HEK293 (cell line): Measurements from ENCODE around the gene CACNB4.

Experiments used
- CTCF ChIA-PET: fragments of 350-600 bp; formaldehyde crosslinking; extraction: SDS; loops from one replicate; lab custom pipeline; 2021; ENCODE audit warnings: antibody characterized with exemption; lab: Yijun Ruan, JAX
- POLR2A ChIA-PET: fragments of 300-600 bp; formaldehyde crosslinking; extraction: SDS; loops from one replicate; lab custom pipeline; 2020; ENCODE audit warnings: antibody characterized with exemption, inconsistent platforms; lab: Yijun Ruan, JAX
- H3K27ac ChIP-seq: fragments of 200-500 bp; sonication (Bioruptor generic); 2 replicates; pipeline ENCODE4 v1.5.1; 2014; ENCODE audit warnings: low read depth, low read length, control low read depth, inconsistent platforms; ENCODE audit errors: extremely low read depth
- H3K36me3 ChIP-seq, 2 experiments: fragments of 200-500 bp in 1 of 2; sonication (Bioruptor generic) in 1 of 2; 1 replicate in 1 of 2; 2 replicates in 1 of 2; pipeline ENCODE4 v1.5.1; 2014 to 2017; ENCODE audit warnings: inconsistent platforms in 2 of 2, low read length in 2 of 2; ENCODE audit not compliant: control insufficient read depth in 2 of 2, insufficient read depth in 1 of 2
- H3K4me1 ChIP-seq: fragments of 200-500 bp; sonication (Bioruptor generic); 2 replicates; pipeline ENCODE4 v1.5.1; 2014; ENCODE audit warnings: mild to moderate bottlenecking, low read length, inconsistent platforms; ENCODE audit not compliant: control insufficient read depth, insufficient read depth
- H3K4me3 ChIP-seq: 2 replicates; pipeline ENCODE4 v1.5.1; 2011; ENCODE audit warnings: low read depth, mild to moderate bottlenecking, control low read depth, low read length, moderate library complexity
- H3K9me3 ChIP-seq: fragments of 200-500 bp; sonication (Bioruptor generic); 2 replicates; pipeline ENCODE4 v1.5.1; 2014; ENCODE audit warnings: low read depth, low read length, inconsistent platforms; ENCODE audit not compliant: control insufficient read depth, insufficient read depth
- MYNN ChIP-seq: fragments of 450-650 bp; formaldehyde crosslinking; IDR thresholded peaks from 2 replicates; pipeline ENCODE4 v1.5.1; 2016; ENCODE audit warnings: missing biosample characterization, missing genetic modification characterization, borderline replicate concordance
- SP2 ChIP-seq: fragments of 450-650 bp; formaldehyde crosslinking; IDR thresholded peaks from 2 replicates; pipeline ENCODE4 v1.5.1; 2016; ENCODE audit warnings: missing biosample characterization, missing genetic modification characterization
- TRIM28 ChIP-seq: IDR thresholded peaks from 2 replicates; pipeline ENCODE4 v1.6.1; 2011; ENCODE audit warnings: low read length, control low read depth, borderline replicate concordance
- ZNF146 ChIP-seq: fragments of 450-650 bp; formaldehyde crosslinking; IDR thresholded peaks from 2 replicates; pipeline ENCODE4 v1.5.1; 2016; ENCODE audit warnings: missing biosample characterization, missing genetic modification characterization
- ZNF169 ChIP-seq: fragments of 450-650 bp; formaldehyde crosslinking; IDR thresholded peaks from 2 replicates; pipeline ENCODE4 v1.5.1; 2016; ENCODE audit warnings: missing biosample characterization, missing genetic modification characterization
- ZNF214 ChIP-seq: fragments of 450-650 bp; formaldehyde crosslinking; IDR thresholded peaks from 2 replicates; pipeline ENCODE4 v1.5.1; 2017; ENCODE audit warnings: missing biosample characterization, mild to moderate bottlenecking, missing genetic modification characterization, borderline replicate concordance
- ZNF266 ChIP-seq: fragments of 450-650 bp; formaldehyde crosslinking; IDR thresholded peaks from 2 replicates; pipeline ENCODE4 v1.5.1; 2016; ENCODE audit warnings: missing biosample characterization, missing genetic modification characterization, low read depth
- ZNF274 ChIP-seq, 2 experiments: fragments of 200-500 bp in 1 of 2; fragments of 450-650 bp in 1 of 2; sonication (Bioruptor generic) in 1 of 2; formaldehyde crosslinking in 1 of 2; IDR thresholded peaks; 2 replicates each; pipeline versions ENCODE4 v1.5.1 to v1.6.1; 2014 to 2016; ENCODE audit warnings: borderline replicate concordance in 1 of 2, inconsistent platforms in 1 of 2, low read length in 1 of 2, missing biosample characterization in 1 of 2, missing genetic modification characterization in 1 of 2
- ZNF341 ChIP-seq: fragments of 450-650 bp; formaldehyde crosslinking; IDR thresholded peaks from 2 replicates; pipeline ENCODE4; 2016; ENCODE audit warnings: low read depth, missing biosample characterization, missing genetic modification characterization
- ZNF561 ChIP-seq: fragments of 450-650 bp; IDR thresholded peaks from 2 replicates; pipeline ENCODE4 v1.5.1; 2018; ENCODE audit warnings: missing biosample characterization, missing genetic modification characterization, borderline replicate concordance
- ZNF596 ChIP-seq: fragments of 450-650 bp; IDR thresholded peaks from 2 replicates; pipeline ENCODE4 v1.5.0; 2018; ENCODE audit warnings: missing biosample characterization, mild to moderate bottlenecking, missing genetic modification characterization, moderate library complexity
- ZNF626 ChIP-seq: fragments of 450-650 bp; sonication (Bioruptor Pico); formaldehyde crosslinking; IDR thresholded peaks from 2 replicates; pipeline ENCODE4 v1.5.1; 2018; ENCODE audit warnings: missing biosample characterization, missing genetic modification characterization, inconsistent platforms
- ZNF658 ChIP-seq: fragments of 450-650 bp; formaldehyde crosslinking; IDR thresholded peaks from 2 replicates; pipeline ENCODE4; 2016; ENCODE audit warnings: missing biosample characterization, missing genetic modification characterization
- ZNF664 ChIP-seq: fragments of 450-650 bp; formaldehyde crosslinking; IDR thresholded peaks from 2 replicates; pipeline ENCODE4 v1.5.1; 2016; ENCODE audit warnings: missing biosample characterization, missing genetic modification characterization
- TF ChIP-seq, protein P1 (sequence below): fragments of 450-650 bp; formaldehyde crosslinking; IDR thresholded peaks from 2 replicates; pipeline ENCODE4 v1.5.1; 2016; ENCODE audit warnings: missing biosample characterization, missing genetic modification characterization
- TF ChIP-seq, protein P2 (sequence below): fragments of 450-650 bp; formaldehyde crosslinking; IDR thresholded peaks from 2 replicates; pipeline ENCODE4 v1.5.1; 2016; ENCODE audit warnings: missing biosample characterization, missing genetic modification characterization

The CACNB4 gene

GRCh38 chr2:151975460-151976414 is 123.1 kb downstream of the CACNB4 start:
- H3K4me1 ChIP-seq = peaks cover 3% of the 10 kb centered on the region; the same call in 1 of the 2 replicates
- no peak for TF ChIP-seq ZNF664 (tag by site-specific recombination)
- ChIA-PET POLR2A (no interaction called here), CTCF (interaction anchor here (0.8 kb wide), 1 partner anchor 23 kb away, joined by 4 read pairs; no protein-coding TSS in a partner anchor)
- H3K9me3 ChIP-seq = no peaks in the 10 kb centered on the region
- no peak overlapping the region for H3K4me3 ChIP-seq
- H3K36me3 ChIP-seq = no peaks in the 10 kb centered on the region
- no peak overlapping the region for H3K27ac ChIP-seq

DNA sequence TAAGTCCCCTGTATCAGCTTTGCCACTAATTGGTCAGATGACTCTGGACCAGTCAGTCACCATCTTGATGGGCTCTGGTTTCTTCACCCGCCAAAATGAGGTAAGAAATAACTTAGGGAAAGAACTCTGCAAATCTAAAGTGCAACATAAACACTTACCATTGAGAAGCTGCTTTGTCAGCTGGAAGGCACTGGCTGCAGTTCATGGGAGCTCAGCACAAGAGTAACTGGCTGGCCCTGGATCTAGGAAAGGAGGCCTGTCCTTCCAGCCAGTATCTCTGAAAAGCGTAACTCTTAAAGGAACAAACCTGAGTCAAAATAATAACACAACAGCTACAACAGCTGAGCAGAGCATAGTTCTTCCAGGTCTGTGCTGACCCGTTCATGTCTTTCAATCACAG is 123.9 kb downstream of the CACNB4 start:
- ChIA-PET POLR2A (no interaction called here), CTCF (interaction anchor here (0.6 to 1.9 kb wide), 4 partner anchors 17 to 661 kb away, joined by 3 to 8 read pairs (median 3); no protein-coding TSS in a partner anchor)
- Histone ChIP-seq H3K9me3 (no peaks in the 10 kb centered on the region), H3K4me3 (no peak overlapping the region), H3K27ac (no peak overlapping the region), H3K36me3 (no peaks in the 10 kb centered on the region), H3K4me1 (peaks cover 3% of the 10 kb centered on the region; the same call in 1 of the 2 replicates)
- no peak for TF ChIP-seq ZNF658 (tag by site-specific recombination)
- TF ChIP-seq TRIM28 = peak; percentile 19; the same call in 1 of the 2 replicates

DNA sequence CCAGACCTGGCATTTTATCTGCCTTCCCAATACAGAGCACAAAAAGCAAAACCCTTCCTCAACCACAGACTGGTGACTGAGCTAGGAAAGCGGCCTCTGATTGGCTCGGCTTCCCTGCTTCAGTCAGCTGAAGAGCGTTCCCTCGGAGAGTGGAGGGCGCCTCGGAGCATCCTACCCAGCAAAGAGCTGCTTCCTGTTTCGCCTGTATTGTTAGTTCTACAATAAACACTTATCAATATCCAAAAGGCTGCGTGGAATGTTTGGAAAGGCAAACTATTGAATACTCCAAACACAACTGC is 125.0 kb downstream of the CACNB4 start:
- 0 out of 2 replicates have a peak, but pooled peaks have one; percentile 13 for TF ChIP-seq ZNF561 (tag by site-specific recombination)
- no peak for TF ChIP-seq MYNN
- Histone ChIP-seq H3K27ac (no peak overlapping the region), H3K9me3 (no peaks in the 10 kb centered on the region), H3K36me3 (no peaks in the 10 kb centered on the region), H3K4me3 (no peak overlapping the region), H3K4me1 (peaks cover 3% of the 10 kb centered on the region; the same call in 1 of the 2 replicates)
- POLR2A ChIA-PET = no interaction called here
- CTCF ChIA-PET = interaction anchor here (0.5 to 2.3 kb wide), 4 partner anchors 25 to 1029 kb away, joined by 3 to 11 read pairs (median 6); no protein-coding TSS in a partner anchor

- Histone ChIP-seq H3K27ac (no peak overlapping the region), H3K9me3 (no peaks in the 10 kb centered on the region), H3K36me3 (no peaks in the 10 kb centered on the region), H3K4me1 (peaks cover 3% of the 10 kb centered on the region; the same call in 1 of the 2 replicates), H3K4me3 (no peak overlapping the region)
- CTCF ChIA-PET = interaction anchor here (0.5 to 2.3 kb wide), 6 partner anchors 12 to 1028 kb away, joined by 3 to 11 read pairs (median 4); no protein-coding TSS in a partner anchor
- POLR2A ChIA-PET = no interaction called here
- TF ChIP-seq ZNF626 (tag by site-specific recombination) (no peak), ZNF274 (IDR thresholded peaks at IDR 0.05; ENCODE audit: low read length) (no peak), ZNF274 (tag by site-specific recombination; IDR thresholded peaks at IDR 0.05; ENCODE audit: borderline replicate concordance) (no peak), ZNF214 (tag by site-specific recombination) (no peak), ZNF341 (tag by site-specific recombination) (no peak), ZNF146 (tag by site-specific recombination) (no peak), SP2 (no peak), ZNF596 (no peak), ZNF169 (no peak), ZNF266 (no peak)
- TF ChIP-seq, protein P1, sequence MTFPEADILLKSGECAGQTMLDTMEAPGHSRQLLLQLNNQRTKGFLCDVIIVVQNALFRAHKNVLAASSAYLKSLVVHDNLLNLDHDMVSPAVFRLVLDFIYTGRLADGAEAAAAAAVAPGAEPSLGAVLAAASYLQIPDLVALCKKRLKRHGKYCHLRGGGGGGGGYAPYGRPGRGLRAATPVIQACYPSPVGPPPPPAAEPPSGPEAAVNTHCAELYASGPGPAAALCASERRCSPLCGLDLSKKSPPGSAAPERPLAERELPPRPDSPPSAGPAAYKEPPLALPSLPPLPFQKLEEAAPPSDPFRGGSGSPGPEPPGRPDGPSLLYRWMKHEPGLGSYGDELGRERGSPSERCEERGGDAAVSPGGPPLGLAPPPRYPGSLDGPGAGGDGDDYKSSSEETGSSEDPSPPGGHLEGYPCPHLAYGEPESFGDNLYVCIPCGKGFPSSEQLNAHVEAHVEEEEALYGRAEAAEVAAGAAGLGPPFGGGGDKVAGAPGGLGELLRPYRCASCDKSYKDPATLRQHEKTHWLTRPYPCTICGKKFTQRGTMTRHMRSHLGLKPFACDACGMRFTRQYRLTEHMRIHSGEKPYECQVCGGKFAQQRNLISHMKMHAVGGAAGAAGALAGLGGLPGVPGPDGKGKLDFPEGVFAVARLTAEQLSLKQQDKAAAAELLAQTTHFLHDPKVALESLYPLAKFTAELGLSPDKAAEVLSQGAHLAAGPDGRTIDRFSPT (tag by site-specific recombination) = no peak
- TF ChIP-seq, protein P2, sequence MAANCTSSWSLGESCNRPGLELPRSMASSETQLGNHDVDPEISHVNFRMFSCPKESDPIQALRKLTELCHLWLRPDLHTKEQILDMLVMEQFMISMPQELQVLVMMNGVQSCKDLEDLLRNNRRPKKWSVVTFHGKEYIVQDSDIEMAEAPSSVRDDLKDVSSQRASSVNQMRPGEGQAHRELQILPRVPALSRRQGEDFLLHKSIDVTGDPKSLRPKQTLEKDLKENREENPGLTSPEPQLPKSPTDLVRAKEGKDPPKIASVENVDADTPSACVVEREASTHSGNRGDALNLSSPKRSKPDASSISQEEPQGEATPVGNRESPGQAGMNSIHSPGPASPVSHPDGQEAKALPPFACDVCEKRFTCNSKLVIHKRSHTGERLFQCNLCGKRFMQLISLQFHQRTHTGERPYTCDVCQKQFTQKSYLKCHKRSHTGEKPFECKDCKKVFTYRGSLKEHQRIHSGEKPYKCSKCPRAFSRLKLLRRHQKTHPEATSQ (tag by site-specific recombination) = no peak
Observed at GRCh38 chr2:151973013-151973900, 125.6 kb downstream of the CACNB4 start.
